ENCODE data around the gene TNP2.

TNP2 gene

GRCh38 chr16:11268921-11269375 lies at the start of gene TNP2:
Gene TNP2 (minus strand): TSS chr16:11269325. CDS start chr16:11269262, 63 bp downstream.
- DNase-seq (ENCODE audit: low read depth), result no peak

- DNase-seq (ENCODE audit: low read depth), result no peak
Measured at GRCh38 chr16:11318817-11319216, 49.7 kb upstream of the TNP2 start.

GRCh38 chr16:11316331-11317015 lies 47.3 kb upstream of the TNP2 start:
- DNase-seq (ENCODE audit: low read depth), result no peak

GRCh38 chr16:11315510-11315909 lies 46.4 kb upstream of the TNP2 start:
- DNase-seq (ENCODE audit: low read depth), result no peak

- no peak for DNase-seq (ENCODE audit: low read depth)
Measured at GRCh38 chr16:11314309-11314894, 45.3 kb upstream of the TNP2 start.

- DNase-seq (ENCODE audit: low read depth), result no peak
Measured at GRCh38 chr16:11313493-11314308, 44.6 kb upstream of the TNP2 start.

- no peak for DNase-seq (ENCODE audit: low read depth)
Measured at GRCh38 chr16:11312718-11313492, 43.8 kb upstream of the TNP2 start.

- DNase-seq (ENCODE audit: low read depth), result no peak
Measured at GRCh38 chr16:11310997-11311561, 42.0 kb upstream of the TNP2 start.

GRCh38 chr16:11310634-11310977 lies 41.5 kb upstream of the TNP2 start:
- DNase-seq (ENCODE audit: low read depth), result no peak

GRCh38 chr16:11309895-11310633 lies 40.9 kb upstream of the TNP2 start:
- DNase-seq (ENCODE audit: low read depth), result no peak

GRCh38 chr16:11308493-11309283 lies 39.6 kb upstream of the TNP2 start:
- DNase-seq (ENCODE audit: low read depth), result no peak

GRCh38 chr16:11307639-11308492 lies 38.7 kb upstream of the TNP2 start:
- no peak for DNase-seq (ENCODE audit: low read depth)

GRCh38 chr16:11306997-11307638 lies 38.0 kb upstream of the TNP2 start:
- no peak for DNase-seq (ENCODE audit: low read depth)

- DNase-seq (ENCODE audit: low read depth), result no peak
Measured at GRCh38 chr16:11306381-11306780, 37.3 kb upstream of the TNP2 start.

- DNase-seq (ENCODE audit: low read depth), result no peak
Measured at GRCh38 chr16:11303405-11304138, 34.4 kb upstream of the TNP2 start.

GRCh38 chr16:11302977-11303376 lies 33.9 kb upstream of the TNP2 start:
- DNase-seq (ENCODE audit: low read depth), result no peak

GRCh38 chr16:11301645-11302501 lies 32.7 kb upstream of the TNP2 start:
- DNase-seq (ENCODE audit: low read depth), result no peak

Measured in stimulated activated CD8-positive, alpha-beta memory T cell treated with anti-CD3 and anti-CD28 coated beads, Interleukin-15, amount 100 ng/mL, for 1 hour (primary cell).